Upper lobe of left lung (tissue), 6 donors: ENCODE data around the gene XRCC6. TPM values are rescaled to one million over a fixed set of nuclear protein-coding genes. Genes with fewer than 3 reads are reported as not detected.
"Not testable (repeated sequence)": the region's sequence is repeated elsewhere in the genome, so short reads cannot be mapped to it uniquely, and the experiment has no call there.

Source experiments
- ATAC-seq, 2 donors: fragments of 200-7000 bp; cut with Tn5 transposase; one replicate each; pipeline ENCODE4 v1.9.1; 2022; ENCODE audit warnings: mild to moderate bottlenecking in 2 of 2, moderate library complexity in 2 of 2; ENCODE audit not compliant: low FRiP score in 2 of 2
- DNase-seq, 2 donors: peaks; one replicate each; pipeline ENCODE4 v3.0.0-alpha.2; 2019 to 2020
- H3K27ac ChIP-seq, 4 donors: fragments of 200-600 bp; sonication (generic); one replicate each; pipeline ENCODE4 v1.5.1; 2016 to 2019
- H3K27me3 ChIP-seq, 4 donors: fragments of 200-600 bp; sonication (generic); one replicate each; pipeline ENCODE4 v1.5.1; 2017 to 2019
- H3K36me3 ChIP-seq, 4 donors: fragments of 200-600 bp; sonication (generic); one replicate each; pipeline ENCODE4 v1.5.1; 2016 to 2019
- H3K4me1 ChIP-seq, 4 donors: fragments of 200-600 bp; sonication (generic); one replicate each; pipeline ENCODE4 v1.5.1; 2018 to 2019
- H3K4me3 ChIP-seq, 4 donors: fragments of 200-600 bp; sonication (generic); one replicate each; pipeline ENCODE4 v1.5.1; 2017 to 2019; ENCODE audit warnings: mild to moderate bottlenecking in 2 of 4, moderate library complexity in 1 of 4
- H3K9me3 ChIP-seq, 4 donors: fragments of 200-600 bp; sonication (generic); one replicate each; pipeline ENCODE4 v1.5.1; 2018 to 2019
- EP300 ChIP-seq, 4 donors: sonication (generic); formaldehyde crosslinking; IDR thresholded peaks; one replicate each; pipeline ENCODE4 v1.5.1; 2017; ENCODE audit warnings: antibody characterized with exemption in 4 of 4, control low read depth in 2 of 4
- POLR2A ChIP-seq, 4 donors: fragments of 450-650 bp; IDR thresholded peaks; one replicate each; pipeline ENCODE4 v1.5.1; 2016 to 2017; ENCODE audit warnings: antibody characterized with exemption in 4 of 4, mild to moderate bottlenecking in 2 of 4
- POLR2AphosphoS5 ChIP-seq, 2 donors: sonication (generic); formaldehyde crosslinking; IDR thresholded peaks; one replicate each; pipeline ENCODE4 v1.5.1; 2017; ENCODE audit warnings: antibody characterized with exemption in 2 of 2
- WGBS, 2 donors: methylation state at CpG; one replicate each; pipeline ENCODE4 v1.1.5; 2017 to 2018; 5-methylcytosine and 5-hydroxymethylcytosine counted together
- total RNA-seq, 6 donors: library from RNA; depleted of rRNA in 4 of 6; stranded (reverse); fragments of >200 nt in 4 of 6; gene quantifications; one replicate each; pipeline versions ENCODE4 v1.1.0 to v1.2.1, GENCODE V29; 2016 to 2021
- TF ChIP-seq, protein P1 (sequence below), 6 experiments: fragments of 450-650 bp in 4 of 6; fragments of 200-600 bp in 2 of 6; sonication (generic) in 2 of 6; IDR thresholded peaks; one replicate each; pipeline ENCODE4 v1.5.1; 2016 to 2019; ENCODE audit warnings: antibody characterized with exemption in 6 of 6
- donor health status: DM: no; HTN: no; CAD: no; lungs with moderate emphysema.
- donor health status: DM: no; HTN: yes; CAD: no; lungs with severe emphysema.

The XRCC6 gene
- total RNA-seq, 6 donors from 2014 or later: 83.8 to 209 (median 167) TPM

DNA sequence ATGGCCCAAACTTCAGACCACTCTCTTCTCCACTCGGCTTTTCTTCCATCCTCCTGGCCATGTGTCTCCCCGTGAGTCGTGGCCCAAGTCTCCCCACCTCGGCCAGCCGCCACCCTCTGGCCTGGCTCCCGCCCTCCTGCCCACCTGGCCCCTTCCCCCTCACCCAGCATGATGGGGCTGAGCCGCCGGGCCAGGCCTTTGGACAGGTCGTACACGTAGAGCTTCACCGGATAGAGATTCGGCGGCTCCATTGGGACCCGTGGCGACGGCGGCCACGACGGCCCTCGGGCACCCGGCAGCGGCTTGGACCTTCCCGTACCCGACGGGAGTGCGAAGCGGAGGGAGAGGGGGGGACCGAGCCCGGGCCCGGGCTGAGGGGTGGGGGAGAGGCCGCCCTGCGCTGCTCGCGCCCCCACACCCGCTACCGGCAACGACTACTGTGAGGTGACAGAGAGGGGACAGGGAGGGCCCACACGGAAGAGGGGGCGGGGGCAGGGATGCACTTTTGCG is 451 bp upstream of the XRCC6 start, which contains the start of gene DESI1:
DESI1 (minus strand) TSS at position 455 of the 510 bp plus-strand sequence; CDS start at position 251, 204 bp downstream.
- ATAC-seq: no peak
- 0% methylated on average over 6 to 7 of the region's 40 CpGs for WGBS, 2 donors
- H3K27ac ChIP-seq: peak within 1 kb of the TSS; percentile 94 to 98 (median 96)
- peak within 1 kb of the TSS; percentile 79 to 99 (median 85) for H3K4me3 ChIP-seq
- H3K27me3 ChIP-seq: no peaks in the 10 kb centered on the region
- H3K4me1 ChIP-seq: peaks cover 26 to 57% (median 33%) of the 10 kb centered on the region in 4 donors
- DNase-seq: no peak
- H3K9me3 ChIP-seq: no peaks in the 10 kb centered on the region
- peaks cover 10 to 36% (median 28%) of the 10 kb centered on the region in 4 donors for H3K36me3 ChIP-seq
- TF ChIP-seq, protein P1, sequence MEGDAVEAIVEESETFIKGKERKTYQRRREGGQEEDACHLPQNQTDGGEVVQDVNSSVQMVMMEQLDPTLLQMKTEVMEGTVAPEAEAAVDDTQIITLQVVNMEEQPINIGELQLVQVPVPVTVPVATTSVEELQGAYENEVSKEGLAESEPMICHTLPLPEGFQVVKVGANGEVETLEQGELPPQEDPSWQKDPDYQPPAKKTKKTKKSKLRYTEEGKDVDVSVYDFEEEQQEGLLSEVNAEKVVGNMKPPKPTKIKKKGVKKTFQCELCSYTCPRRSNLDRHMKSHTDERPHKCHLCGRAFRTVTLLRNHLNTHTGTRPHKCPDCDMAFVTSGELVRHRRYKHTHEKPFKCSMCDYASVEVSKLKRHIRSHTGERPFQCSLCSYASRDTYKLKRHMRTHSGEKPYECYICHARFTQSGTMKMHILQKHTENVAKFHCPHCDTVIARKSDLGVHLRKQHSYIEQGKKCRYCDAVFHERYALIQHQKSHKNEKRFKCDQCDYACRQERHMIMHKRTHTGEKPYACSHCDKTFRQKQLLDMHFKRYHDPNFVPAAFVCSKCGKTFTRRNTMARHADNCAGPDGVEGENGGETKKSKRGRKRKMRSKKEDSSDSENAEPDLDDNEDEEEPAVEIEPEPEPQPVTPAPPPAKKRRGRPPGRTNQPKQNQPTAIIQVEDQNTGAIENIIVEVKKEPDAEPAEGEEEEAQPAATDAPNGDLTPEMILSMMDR (IDR thresholded peaks at IDR 0.05): no peak
- peak in 1 of 2 donors; percentile 99 for TF ChIP-seq POLR2AphosphoS5 (IDR thresholded peaks at IDR 0.05)
- TF ChIP-seq POLR2A (IDR thresholded peaks at IDR 0.05): peak in 3 of 4 donors; percentile 54 to 92 (median 79)
- TF ChIP-seq EP300 (IDR thresholded peaks at IDR 0.05): peak in 1 of 4 donors; percentile 71

DNA sequence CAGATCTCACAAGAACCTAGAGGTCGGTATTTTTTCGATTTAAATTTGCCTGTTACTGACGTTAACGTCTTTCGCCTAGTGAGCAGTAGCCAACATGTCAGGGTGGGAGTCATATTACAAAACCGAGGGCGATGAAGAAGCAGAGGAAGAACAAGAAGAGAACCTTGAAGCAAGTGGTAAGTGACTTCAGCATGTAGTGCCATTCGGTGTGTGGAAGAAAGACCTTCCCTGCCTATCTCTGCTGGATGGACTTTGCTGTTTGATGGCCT is 750 bp downstream of the XRCC6 start:
- Histone ChIP-seq H3K9me3 (no peaks in the 10 kb centered on the region), H3K27me3 (no peaks in the 10 kb centered on the region), H3K4me1 (peaks cover 26 to 57% (median 33%) of the 10 kb centered on the region in 4 donors), H3K36me3 (peaks cover 17 to 48% (median 38%) of the 10 kb centered on the region in 4 donors), H3K4me3 (peak overlapping the region; percentile 79 to 99 (median 85)), H3K27ac (peak overlapping the region; percentile 94 to 98 (median 96))
- DNase-seq (no peak), ATAC-seq (no peak)
- TF ChIP-seq, protein P1 (IDR thresholded peaks at IDR 0.05): no peak
- TF ChIP-seq POLR2A (IDR thresholded peaks at IDR 0.05) (no peak), EP300 (IDR thresholded peaks at IDR 0.05) (no peak), POLR2AphosphoS5 (IDR thresholded peaks at IDR 0.05) (no peak)
- 6 to 7% methylated on average over 8 of the region's 8 CpGs for WGBS, 2 donors

DNA sequence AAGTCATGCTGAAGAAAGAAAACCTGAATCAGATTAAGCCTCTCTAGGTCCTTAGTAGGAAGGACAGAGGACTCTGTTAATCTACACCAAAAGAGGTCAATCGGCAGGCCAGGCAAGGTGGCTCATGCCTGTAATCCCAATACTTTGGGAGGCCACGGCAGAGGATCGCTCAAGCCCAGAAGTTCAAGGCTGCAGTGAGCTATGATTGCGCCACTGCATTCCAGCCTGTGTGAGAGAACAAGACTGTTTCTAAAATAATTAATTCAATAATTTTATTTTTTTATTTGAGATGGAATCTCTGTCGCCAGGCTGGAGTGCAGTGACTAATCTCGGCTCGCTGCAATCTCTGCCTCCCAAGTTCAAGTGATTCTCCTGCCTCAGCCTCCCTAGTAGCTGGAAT is 4.5 kb downstream of the XRCC6 start:
- Histone ChIP-seq H3K27me3 (no peaks in the 10 kb centered on the region), H3K9me3 (no peaks in the 10 kb centered on the region), H3K27ac (no peak overlapping the region), H3K4me1 (peaks cover 9 to 28% (median 16%) of the 10 kb centered on the region in 4 donors), H3K36me3 (peaks cover 38 to 84% (median 72%) of the 10 kb centered on the region in 4 donors), H3K4me3 (no peak overlapping the region)
- DNase-seq (no peak), ATAC-seq (no peak)
- TF ChIP-seq EP300 (IDR thresholded peaks at IDR 0.05) (no peak), POLR2A (IDR thresholded peaks at IDR 0.05) (no peak)
- TF ChIP-seq, protein P1 (IDR thresholded peaks at IDR 0.05): no peak
- 93 to 94% methylated on average over 7 of the region's 7 CpGs for WGBS, 2 donors

DNA sequence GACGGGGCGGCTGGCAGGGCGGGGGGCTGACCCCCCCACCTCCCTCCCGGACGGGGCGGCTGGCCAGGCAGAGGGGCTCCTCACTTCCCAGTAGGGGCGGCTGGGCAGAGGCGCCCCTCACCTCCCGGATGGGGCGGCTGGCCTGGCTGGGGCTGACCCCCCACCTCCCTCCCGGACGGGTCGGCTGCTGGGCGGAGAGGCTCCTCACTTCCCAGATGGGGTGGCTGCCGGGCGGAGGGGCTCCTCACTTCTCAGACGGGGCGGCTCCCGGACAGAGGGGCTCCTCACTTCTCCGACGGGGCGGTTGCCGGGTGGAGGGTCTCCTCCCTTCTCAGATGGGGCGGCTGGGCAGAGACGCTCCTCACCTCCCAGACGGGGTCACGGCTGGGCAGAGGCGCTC is 10.0 kb downstream of the XRCC6 start:
- not testable (repeated sequence) for ATAC-seq, H3K4me1 ChIP-seq, H3K9me3 ChIP-seq, H3K4me3 ChIP-seq, H3K27ac ChIP-seq, H3K27me3 ChIP-seq
- H3K36me3 ChIP-seq: peaks cover 35 to 91% (median 71%) of the 10 kb centered on the region in 4 donors
- WGBS, 2 donors: no CpG with 5 or more reads among the region's 28 CpGs
- peak in 1 of 2 donors; percentile 58 for DNase-seq

DNA sequence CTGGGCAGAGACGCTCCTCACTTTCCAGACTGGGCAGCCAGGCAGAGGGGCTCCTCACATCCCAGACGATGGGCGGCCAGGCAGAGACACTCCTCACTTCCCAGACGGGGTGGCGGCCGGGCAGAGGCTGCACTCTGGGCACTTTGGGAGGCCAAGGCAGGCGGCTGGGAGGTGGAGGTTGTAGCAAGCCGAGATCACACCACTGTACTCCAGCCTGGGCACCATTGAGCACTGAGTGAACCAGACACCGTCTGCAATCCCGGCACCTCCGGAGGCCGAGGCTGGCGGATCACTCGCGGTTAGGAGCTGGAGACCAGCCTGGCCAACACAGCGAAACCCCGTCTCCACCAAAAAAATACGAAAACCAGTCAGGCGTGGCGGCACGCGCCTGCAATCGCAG is 10.5 kb downstream of the XRCC6 start:
- not testable (repeated sequence) for DNase-seq, H3K4me3 ChIP-seq, H3K9me3 ChIP-seq, H3K4me1 ChIP-seq, ATAC-seq, H3K27me3 ChIP-seq, H3K27ac ChIP-seq
- WGBS, 2 donors: 96 to 97% methylated on average over 6 to 7 of the region's 23 CpGs
- H3K36me3 ChIP-seq: peaks cover 31 to 91% (median 71%) of the 10 kb centered on the region in 4 donors

DNA sequence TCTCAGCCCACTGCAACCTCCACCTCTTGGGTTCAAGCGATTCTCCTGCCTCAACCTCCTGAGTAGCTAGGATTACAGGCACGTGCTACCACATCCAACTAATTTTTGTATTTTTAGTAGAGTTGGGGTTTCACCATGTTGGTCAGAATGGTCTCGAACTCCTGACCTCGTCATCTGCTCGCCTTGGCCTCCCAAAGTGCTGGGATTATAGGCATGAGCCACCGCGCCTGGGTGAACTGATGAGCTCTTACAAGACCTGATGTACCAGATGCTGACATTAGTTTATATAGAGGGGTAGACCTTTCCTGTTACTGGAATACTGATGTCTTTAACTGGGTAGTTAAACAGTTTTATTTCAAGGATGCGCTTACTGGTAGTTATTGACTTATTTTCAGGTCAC is 13.5 kb downstream of the XRCC6 start:
- H3K4me1 ChIP-seq, H3K27ac ChIP-seq, H3K4me3 ChIP-seq, ATAC-seq, H3K9me3 ChIP-seq, H3K27me3 ChIP-seq, DNase-seq: not testable (repeated sequence)
- peaks cover 22 to 92% (median 62%) of the 10 kb centered on the region in 4 donors for H3K36me3 ChIP-seq
- 97 to 99% methylated on average over 8 of the region's 8 CpGs for WGBS, 2 donors
